Type B pancreatic cell (in vitro differentiated cells): Measurements from ENCODE around the gene GRIN2C. TPM values are rescaled to one million over a fixed set of nuclear protein-coding genes. Genes with fewer than 3 reads are reported as not detected.

Experiments
- DNase-seq: peaks from one replicate; pipeline ENCODE4 v3.0.0; 2021; ENCODE audit warnings: mixed read lengths; ENCODE audit not compliant: unreplicated experiment; ENCODE audit errors: extremely low spot score
- H3K27ac Mint-ChIP-seq: 2 replicates; pipeline ENCODE4 v1.8.0; 2021; ENCODE audit warnings: mild to moderate bottlenecking, mixed read lengths
- H3K27me3 Mint-ChIP-seq: 2 replicates; pipeline ENCODE4 v1.8.0; 2021; ENCODE audit warnings: mixed read lengths
- H3K36me3 Mint-ChIP-seq: 2 replicates; pipeline ENCODE4 v1.8.0; 2021; ENCODE audit warnings: mixed read lengths
- H3K4me1 Mint-ChIP-seq: one replicate; pipeline ENCODE4 v1.8.0; 2021; ENCODE audit warnings: mixed read lengths; ENCODE audit not compliant: unreplicated experiment
- H3K4me3 Mint-ChIP-seq: 2 replicates; pipeline ENCODE4 v1.8.0; 2021; ENCODE audit warnings: mild to moderate bottlenecking, mixed read lengths
- H3K9me3 Mint-ChIP-seq: 2 replicates; pipeline ENCODE4 v1.8.0; 2021; ENCODE audit warnings: mixed read lengths
- CTCF ChIP-seq: fragments of 200-600 bp; sonication (generic); conservative IDR thresholded peaks from 2 replicates; pipeline ENCODE4 v1.5.0; 2021; ENCODE audit warnings: antibody characterized with exemption, mild to moderate bottlenecking
- total RNA-seq: library from RNA; stranded (reverse); gene quantifications from 2 replicates; pipeline ENCODE4 v1.2.1, GENCODE V29; 2021; ENCODE audit warnings: low replicate concordance

Gene GRIN2C
- total RNA-seq, 1 donor from 2014 or later = 0.72 TPM

- peaks cover 21% of the 10 kb centered on the region for H3K4me1 Mint-ChIP-seq
These were observed 37.9 kb downstream of the GRIN2C start for GRCh38 chr17:74821655-74822334.

GRCh38 chr17:74819801-74820436 is 39.8 kb downstream of the GRIN2C start:
- Mint-ChIP-seq H3K9me3 (no peaks in the 10 kb centered on the region), H3K27ac (no peak overlapping the region), H3K27me3 (no peaks in the 10 kb centered on the region), H3K4me1 (peaks cover 12% of the 10 kb centered on the region), H3K4me3 (no peak overlapping the region), H3K36me3 (no peaks in the 10 kb centered on the region)
- no peak for DNase-seq
- no peak for TF ChIP-seq CTCF

More at GRCh38 chr17:74821655-74822334, 37.9 kb downstream of the GRIN2C start:
- Mint-ChIP-seq H3K27ac (no peak overlapping the region), H3K9me3 (no peaks in the 10 kb centered on the region), H3K4me3 (no peak overlapping the region), H3K36me3 (no peaks in the 10 kb centered on the region), H3K27me3 (no peaks in the 10 kb centered on the region)
- no peak for TF ChIP-seq CTCF
- no peak for DNase-seq

DNA sequence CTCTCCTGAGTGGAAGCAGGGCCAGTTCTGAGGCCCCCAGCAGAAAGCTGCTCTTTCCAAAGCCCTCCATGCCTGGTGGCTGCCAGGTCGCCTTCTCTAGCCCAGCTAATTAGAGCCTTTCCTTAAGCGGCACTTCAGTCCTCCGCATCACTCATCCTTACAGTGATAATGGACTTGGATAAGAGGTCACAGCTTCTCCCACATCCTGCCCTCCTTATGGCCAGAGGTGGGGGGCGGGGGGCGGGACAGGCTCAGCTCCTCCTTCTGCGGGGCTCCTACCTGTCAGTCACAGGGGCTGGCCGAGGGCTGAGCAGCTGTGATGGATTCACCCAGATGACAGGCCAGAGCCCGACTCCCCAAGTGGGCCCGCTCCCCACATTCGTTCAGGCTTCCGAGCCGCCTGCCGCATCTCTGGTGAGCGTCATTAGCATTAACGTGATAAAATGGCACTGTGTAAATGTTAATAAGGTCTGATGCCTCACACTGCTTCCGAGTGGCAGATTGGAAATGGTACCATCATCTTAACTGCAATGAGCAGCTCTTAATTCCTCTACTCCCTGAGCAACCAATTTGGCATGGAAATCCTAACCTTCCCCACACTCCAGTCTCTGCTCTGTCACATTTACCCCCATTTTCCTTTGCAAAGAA is 41.3 kb downstream of the GRIN2C start:
- Mint-ChIP-seq H3K4me1 (peaks cover 12% of the 10 kb centered on the region), H3K36me3 (no peaks in the 10 kb centered on the region), H3K27me3 (no peaks in the 10 kb centered on the region), H3K27ac (no peak overlapping the region), H3K9me3 (no peaks in the 10 kb centered on the region), H3K4me3 (no peak overlapping the region)
- no peak for DNase-seq
- no peak for TF ChIP-seq CTCF

DNA sequence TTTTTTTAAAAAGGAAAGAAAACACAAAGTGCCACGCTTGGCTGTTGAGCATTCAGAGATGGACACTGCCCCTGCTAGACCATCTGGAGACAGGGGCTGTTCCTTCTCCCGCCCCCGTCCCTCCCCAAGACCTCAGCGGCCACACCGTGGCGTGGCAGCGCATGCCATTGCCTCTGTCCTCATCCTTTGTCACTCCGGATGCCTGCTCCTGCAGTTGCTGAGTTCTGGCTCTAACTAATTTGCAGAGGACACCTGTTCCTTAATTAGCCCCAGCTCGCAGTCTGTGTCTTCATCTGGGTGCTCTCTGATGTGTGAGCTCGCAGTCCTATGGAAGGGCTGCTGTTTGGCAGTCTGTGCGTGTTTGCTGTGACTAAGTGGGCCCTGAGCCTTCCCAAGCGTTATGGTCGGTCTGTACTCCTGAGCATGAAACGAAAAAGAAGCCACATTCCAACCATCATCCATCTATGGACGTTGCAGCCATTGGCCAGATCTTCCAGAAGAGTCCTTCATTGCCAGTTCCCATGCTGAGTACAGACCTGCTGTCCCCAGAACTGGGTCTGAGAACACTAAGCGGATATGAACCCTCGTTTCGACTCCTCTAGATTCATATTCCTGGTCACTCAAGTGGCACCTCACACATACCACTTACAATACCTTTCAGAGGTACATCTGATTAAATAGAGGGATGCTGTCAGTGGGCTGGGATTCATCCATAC is 42.6 kb downstream of the GRIN2C start:
- Mint-ChIP-seq H3K36me3 (no peaks in the 10 kb centered on the region), H3K4me3 (no peak overlapping the region), H3K9me3 (no peaks in the 10 kb centered on the region), H3K27me3 (no peaks in the 10 kb centered on the region), H3K27ac (no peak overlapping the region), H3K4me1 (peaks cover 17% of the 10 kb centered on the region)
- DNase-seq = no peak
- TF ChIP-seq CTCF = no peak

GRCh38 chr17:74815550-74816370 is 43.9 kb downstream of the GRIN2C start:
- no peaks in the 10 kb centered on the region for H3K9me3 Mint-ChIP-seq
- DNase-seq = no peak
- H3K4me1 Mint-ChIP-seq = peaks cover 19% of the 10 kb centered on the region
- H3K27ac Mint-ChIP-seq = no peak overlapping the region
- H3K27me3 Mint-ChIP-seq = no peaks in the 10 kb centered on the region
- no peak overlapping the region for H3K4me3 Mint-ChIP-seq
- TF ChIP-seq CTCF = no peak
- no peaks in the 10 kb centered on the region for H3K36me3 Mint-ChIP-seq
